ENCODE results near the gene CNOT6L. TPM values are rescaled to one million over a fixed set of nuclear protein-coding genes. Genes with fewer than 3 reads are reported as not detected.

Gene CNOT6L
- total and polyA plus RNA-seq, 2 of the 13 experiments (the other 11 are each of a cell fraction or from before 2014, with no cell fraction given): 7.9 to 13.5 TPM

- peaks cover 31% of the 10 kb centered on the region for H3K79me2 ChIP-seq (ENCODE audit: insufficient read depth, low read length)
- DNase-seq (ENCODE audit: low spot score): no peak
- 1% methylated on average over 14 of the region's 14 CpGs for WGBS (ENCODE audit: low lambda C conversion rate)
- peak overlapping the region; percentile 90 for H3K4me2 ChIP-seq (ENCODE audit: low read depth, low read length)
- peaks cover 20% of the 10 kb centered on the region for H3K4me1 ChIP-seq (ENCODE audit: insufficient read depth, low read length)
- in situ Hi-C loops (cut with HindIII; ENCODE audit: extremely low pct_ligation_motif_present, low pct_unique_long_range_greater_than_20kb) (no loop called here), intact Hi-C loops (cut with micrococcal nuclease; ENCODE audit: unreplicated experiment) (loop anchor here (1.0 kb wide), 2 partner anchors 41 to 121 kb away; partner anchors contain the start of gene MRPL1)
- ChIA-PET CTCF (ENCODE audit: low intra/inter-chr PET ratio, low total read pairs) (no interaction called here), POLR2A (interaction anchor here (1.2 to 2.1 kb wide), 4 partner anchors 10 to 185 kb away, joined by 3 to 43 read pairs (median 4); partner anchors contain the start of gene MRPL1)
- ATAC-seq: no peak
- BruUV-seq (replicated peaks): TSS peak; percentile 81
- no peak for FAIRE-seq
- H3K9ac ChIP-seq (ENCODE audit: insufficient read depth, low read depth, low read length): peak overlapping the region; percentile 88
- H3K36me3 ChIP-seq (replicated peaks in 1 of 2; ENCODE audit: control insufficient read depth in 1 of 2, insufficient read depth in 2 of 2, low read length in 2 of 2): no peaks in the 10 kb centered on the region
- H3K4me3 ChIP-seq (replicated peaks in 1 of 3; ENCODE audit: insufficient read depth in 1 of 3, low read depth in 2 of 3, low read length in 3 of 3): peak overlapping the region; percentile 94 to 100 (median 99)
- H3K27me3 ChIP-seq (ENCODE audit: control insufficient read depth in 1 of 2, insufficient read depth in 2 of 2, low read length in 2 of 2): peaks cover 0 to 3% of the 10 kb centered on the region in 2 experiments; a peak in 1 of 5 replicates
- peak overlapping the region; percentile 92 for H3K27ac ChIP-seq (ENCODE audit: extremely low read length, insufficient read depth, low read length)
- H4K20me1 ChIP-seq (ENCODE audit: insufficient read depth, low read length): no peaks in the 10 kb centered on the region
- TF ChIP-seq ZNF660 (CRISPR knock-in tag; IDR thresholded peaks at IDR 0.05; ENCODE audit: borderline replicate concordance, low read depth) (no peak), TGIF2 (CRISPR knock-in tag; IDR thresholded peaks at IDR 0.05) (peak; percentile 75; the same call in 1 of the 2 replicates), CC2D1A (CRISPR knock-in tag; IDR thresholded peaks at IDR 0.05) (no peak), ZNF709 (CRISPR knock-in tag; IDR thresholded peaks at IDR 0.05) (no peak), POGZ (CRISPR knock-in tag; IDR thresholded peaks at IDR 0.05) (peak; percentile 7; the same call in 1 of the 2 replicates), PHF8 (CRISPR knock-in tag; IDR thresholded peaks at IDR 0.05) (no peak), SIX1 (CRISPR knock-in tag; IDR thresholded peaks at IDR 0.05; ENCODE audit: borderline replicate concordance) (no peak), GABPA (IDR thresholded peaks at IDR 0.05; ENCODE audit: low read depth, low read length) (no peak), GABPA (CRISPR knock-in tag; IDR thresholded peaks at IDR 0.05; ENCODE audit: low read depth) (0 out of 2 replicates have a peak, but pooled peaks have one; percentile 3), NR2F2 (IDR thresholded peaks at IDR 0.05; ENCODE audit: borderline replicate concordance, low read depth) (no peak), ZNF879 (CRISPR knock-in tag; IDR thresholded peaks at IDR 0.05) (0 out of 2 replicates have a peak, but pooled peaks have one; percentile 21), CBX2 (IDR thresholded peaks at IDR 0.05; ENCODE audit: low read depth, low read length) (0 out of 2 replicates have a peak, but pooled peaks have one; percentile 7), CBX2 (CRISPR knock-in tag; IDR thresholded peaks at IDR 0.05; ENCODE audit: low read depth) (no peak), GATA4 (IDR thresholded peaks at IDR 0.05; ENCODE audit: borderline replicate concordance, low read depth) (no peak), AHR (CRISPR knock-in tag; IDR thresholded peaks at IDR 0.05) (no peak), ONECUT2 (CRISPR knock-in tag; IDR thresholded peaks at IDR 0.05) (no peak), TOE1 (CRISPR knock-in tag; IDR thresholded peaks at IDR 0.05) (no peak), SUZ12 (IDR thresholded peaks at IDR 0.05; ENCODE audit: low read depth, low read length) (no peak), NFYB (CRISPR knock-in tag; IDR thresholded peaks at IDR 0.05) (no peak), AGO1 (IDR thresholded peaks at IDR 0.05; ENCODE audit: low read depth, low read length, poor library complexity, severe bottlenecking) (no peak), DMAP1 (CRISPR knock-in tag; IDR thresholded peaks at IDR 0.05) (peak; percentile 17)
- no peaks in the 10 kb centered on the region for H3K9me3 ChIP-seq (ENCODE audit: low read length)
- peak overlapping the region; percentile 97 for H2AFZ ChIP-seq (ENCODE audit: low read length)
Observed at GRCh38 chr4:77820649-77821561, 1.7 kb upstream of the CNOT6L start.
